ENCODE results near the gene TAF6. TPM values are rescaled to one million over a fixed set of nuclear protein-coding genes. Genes with fewer than 3 reads are reported as not detected.

Gene TAF6
- total and polyA plus RNA-seq, 9 of the 15 experiments (the other 6 are each of a cell fraction or from before 2014, with no cell fraction given) = 0.78 to 78.7 (median 21.3) TPM

- no peak; the same call in 1 of the 2 replicates for TF ChIP-seq KAT7 (CRISPR knock-in tag; IDR thresholded peaks at IDR 0.05; ENCODE audit: borderline replicate concordance)
- TF ChIP-seq CHD1 (IDR thresholded peaks at IDR 0.05; ENCODE audit: low read length) = no peak
- no peak for TF ChIP-seq ZNF561 (CRISPR knock-in tag; conservative IDR thresholded peaks at IDR 0.05)
- no peak for TF ChIP-seq SNIP1 (IDR thresholded peaks at IDR 0.05; ENCODE audit: low read depth)
- no peak for TF ChIP-seq RBM34 (IDR thresholded peaks at IDR 0.05; ENCODE audit: borderline replicate concordance, insufficient read depth, low read length)
- TF ChIP-seq NCOA2 (IDR thresholded peaks at IDR 0.05; ENCODE audit: partially characterized antibody in 2 of 2) = no peak
- no peak; the same call in 1 of the 2 replicates for TF ChIP-seq ZNF24 (IDR thresholded peaks at IDR 0.05)
- TF ChIP-seq TCF3 (CRISPR knock-in tag; IDR thresholded peaks at IDR 0.05) = 0 out of 2 replicates have a peak, but pooled peaks have one; percentile 17
- no peak for TF ChIP-seq TRIM24 (IDR thresholded peaks at IDR 0.05)
- no peak for TF ChIP-seq ZNF551 (CRISPR knock-in tag; IDR thresholded peaks at IDR 0.05)
- no peak for TF ChIP-seq PTRF (tag; IDR thresholded peaks at IDR 0.05)
- TF ChIP-seq BRCA1 (IDR thresholded peaks at IDR 0.05) = no peak
- TF ChIP-seq BRCA1 (CRISPR knock-in tag; IDR thresholded peaks at IDR 0.05) = no peak
- TF ChIP-seq SP2 (IDR thresholded peaks at IDR 0.05; ENCODE audit: extremely low read depth, low read depth, low read length, poor library complexity, severe bottlenecking) = peak; percentile 92
- TF ChIP-seq NFE2 (IDR thresholded peaks at IDR 0.05; ENCODE audit: low read depth) = no peak
- peak; percentile 67 for TF ChIP-seq POLR2AphosphoS5 (IDR thresholded peaks at IDR 0.05; ENCODE audit: control insufficient read depth, insufficient read depth, low read depth, low read length)
- peak; percentile 49; the same call in 1 of the 2 replicates for TF ChIP-seq RREB1 (CRISPR knock-in tag; IDR thresholded peaks at IDR 0.05)
- no peak for TF ChIP-seq ZNF583 (CRISPR knock-in tag; IDR thresholded peaks at IDR 0.05)
- TF ChIP-seq HDAC1 (IDR thresholded peaks at IDR 0.05) = peak in 1 of 2 experiments; percentile 90; a peak in 2 of 4 replicates
- TF ChIP-seq THAP12 (CRISPR knock-in tag; IDR thresholded peaks at IDR 0.05) = no peak
- no peak for TF ChIP-seq ZNF253 (CRISPR knock-in tag; conservative IDR thresholded peaks at IDR 0.05)
Observed at GRCh38 chr7:100148559-100149328, 29.6 kb upstream of the TAF6 start, which contains the start of gene LAMTOR4 (continued).

Data from K562 (cell line).